ENCODE data around the gene SPG21. TPM values are rescaled to one million over a fixed set of nuclear protein-coding genes. Genes with fewer than 3 reads are reported as not detected.

Gene SPG21
- total and polyA plus RNA-seq, 8 donors: 21.6 to 129 (median 68.0) TPM

DNA sequence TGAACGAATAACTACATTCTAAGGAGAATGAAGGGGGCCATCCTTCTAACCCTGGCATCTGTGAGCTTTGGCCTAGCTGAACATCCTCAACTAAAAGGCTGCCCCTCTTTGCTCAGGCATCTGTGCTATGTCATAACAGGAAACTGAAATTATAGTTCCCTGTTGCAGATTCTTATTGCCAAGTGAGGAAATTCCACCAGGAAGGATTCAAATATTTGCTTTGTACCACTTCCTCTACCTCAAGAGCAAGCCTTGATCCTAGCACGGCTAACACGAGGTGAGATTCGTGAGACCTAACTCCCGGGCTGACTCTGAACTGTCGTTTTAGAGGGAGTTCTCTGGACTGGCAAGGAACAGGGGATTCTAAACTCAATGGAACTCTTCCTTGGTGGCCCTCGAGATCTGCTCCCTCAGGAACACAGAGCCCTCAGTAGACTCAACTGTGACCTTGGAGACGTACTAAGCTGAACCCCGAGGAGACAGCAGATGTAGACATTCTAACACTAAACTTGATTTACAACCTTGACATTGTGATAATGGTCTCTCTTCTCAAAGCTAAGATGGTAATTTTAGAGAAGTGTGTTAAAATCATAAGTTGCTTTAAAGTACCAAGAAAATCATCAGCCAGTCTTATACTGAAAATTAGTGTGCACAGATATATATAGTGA lies 4.2 kb downstream of the SPG21 start:
- intact Hi-C loops (cut with DNase I; ENCODE audit: low total_unique reads): no loop called here
- TF ChIP-seq, protein P1, sequence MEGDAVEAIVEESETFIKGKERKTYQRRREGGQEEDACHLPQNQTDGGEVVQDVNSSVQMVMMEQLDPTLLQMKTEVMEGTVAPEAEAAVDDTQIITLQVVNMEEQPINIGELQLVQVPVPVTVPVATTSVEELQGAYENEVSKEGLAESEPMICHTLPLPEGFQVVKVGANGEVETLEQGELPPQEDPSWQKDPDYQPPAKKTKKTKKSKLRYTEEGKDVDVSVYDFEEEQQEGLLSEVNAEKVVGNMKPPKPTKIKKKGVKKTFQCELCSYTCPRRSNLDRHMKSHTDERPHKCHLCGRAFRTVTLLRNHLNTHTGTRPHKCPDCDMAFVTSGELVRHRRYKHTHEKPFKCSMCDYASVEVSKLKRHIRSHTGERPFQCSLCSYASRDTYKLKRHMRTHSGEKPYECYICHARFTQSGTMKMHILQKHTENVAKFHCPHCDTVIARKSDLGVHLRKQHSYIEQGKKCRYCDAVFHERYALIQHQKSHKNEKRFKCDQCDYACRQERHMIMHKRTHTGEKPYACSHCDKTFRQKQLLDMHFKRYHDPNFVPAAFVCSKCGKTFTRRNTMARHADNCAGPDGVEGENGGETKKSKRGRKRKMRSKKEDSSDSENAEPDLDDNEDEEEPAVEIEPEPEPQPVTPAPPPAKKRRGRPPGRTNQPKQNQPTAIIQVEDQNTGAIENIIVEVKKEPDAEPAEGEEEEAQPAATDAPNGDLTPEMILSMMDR (IDR thresholded peaks at IDR 0.05): no peak
- no peak for TF ChIP-seq EP300 (IDR thresholded peaks at IDR 0.05)
- TF ChIP-seq POLR2AphosphoS5 (IDR thresholded peaks at IDR 0.05): peak in 2 of 3 donors; percentile 17 to 52
- TF ChIP-seq POLR2A (IDR thresholded peaks at IDR 0.05): no peak
- Histone ChIP-seq H3K27me3 (no peaks in the 10 kb centered on the region), H3K36me3 (peaks cover 0 to 20% (median 14%) of the 10 kb centered on the region in 4 donors), H3K27ac (peak overlapping the region; percentile 31 to 89 (median 77)), H3K4me1 (peaks cover 28 to 74% (median 59%) of the 10 kb centered on the region in 4 donors), H3K4me3 (peak overlapping the region in 1 of 4 donors; percentile 2), H3K9me3 (no peaks in the 10 kb centered on the region)
- 17 to 30% (median 27%) methylated on average over 9 of the region's 9 CpGs for WGBS, 5 donors
- peak; percentile 49 to 64 for DNase-seq

DNA sequence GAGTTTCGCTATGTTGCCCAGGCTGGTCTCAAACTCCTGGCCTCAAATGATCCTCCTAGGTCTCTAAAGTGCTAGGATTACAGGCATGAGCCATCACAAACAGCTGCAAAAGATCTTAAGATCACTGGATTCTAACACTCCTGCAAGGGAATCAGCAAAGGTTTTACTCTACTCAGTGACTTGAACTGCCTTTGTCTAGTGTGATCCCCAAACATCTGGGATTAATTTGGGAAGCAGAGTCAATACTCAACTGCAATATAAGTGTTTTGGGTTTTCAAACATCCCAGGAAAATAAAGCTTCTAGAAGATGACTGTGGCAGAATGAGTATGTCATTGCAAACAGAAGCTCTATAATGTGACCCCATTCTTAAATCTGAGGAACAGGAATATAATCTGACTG lies 7.2 kb downstream of the SPG21 start:
- Histone ChIP-seq H3K36me3 (peaks cover 21 to 50% (median 44%) of the 10 kb centered on the region in 4 donors), H3K27ac (no peak overlapping the region), H3K9me3 (no peaks in the 10 kb centered on the region), H3K4me1 (peaks cover 16 to 54% (median 39%) of the 10 kb centered on the region in 4 donors), H3K4me3 (no peak overlapping the region), H3K27me3 (no peaks in the 10 kb centered on the region)
- TF ChIP-seq POLR2AphosphoS5 (IDR thresholded peaks at IDR 0.05) (no peak), POLR2A (IDR thresholded peaks at IDR 0.05) (no peak), EP300 (IDR thresholded peaks at IDR 0.05) (no peak)
- TF ChIP-seq, protein P1 (IDR thresholded peaks at IDR 0.05): no peak
- no peak for DNase-seq
- intact Hi-C loops (cut with DNase I; ENCODE audit: low total_unique reads): no loop called here
- 94 to 100% (median 96%) methylated on average over 1 of the region's 1 CpG for WGBS, 5 donors

DNA sequence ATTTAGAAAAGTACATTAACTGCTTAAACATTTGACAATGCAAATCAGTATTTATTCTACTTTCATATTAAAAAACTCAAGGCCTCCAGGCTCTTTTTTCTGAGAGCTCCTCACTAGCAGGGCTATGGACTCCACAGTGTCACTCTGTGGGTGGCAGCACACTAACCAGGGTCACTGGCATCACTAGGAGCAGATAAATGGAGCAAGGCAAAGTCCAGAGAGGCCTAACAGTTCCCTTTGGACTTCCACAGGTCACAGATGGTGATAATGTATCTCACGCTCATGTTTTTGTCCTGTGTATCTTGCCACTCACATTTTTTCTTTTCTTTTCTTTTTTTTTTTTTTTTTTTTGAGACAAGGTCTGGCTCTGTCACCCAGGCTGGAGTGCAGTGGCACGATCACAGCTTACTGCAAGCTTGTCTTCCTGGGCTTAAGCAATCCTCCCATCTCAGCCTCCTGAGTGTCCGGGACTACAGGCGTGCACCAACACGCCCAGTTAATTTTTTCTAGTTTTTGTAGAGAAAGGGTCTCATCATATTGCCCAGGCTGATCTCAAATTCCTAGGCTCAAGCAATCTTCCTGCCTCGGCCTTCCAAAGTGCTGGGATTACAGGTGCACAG lies 7.8 kb downstream of the SPG21 start:
- intact Hi-C loops (cut with DNase I; ENCODE audit: low total_unique reads): no loop called here
- DNase-seq: no peak
- H3K4me3 ChIP-seq: no peak overlapping the region
- no peaks in the 10 kb centered on the region for H3K9me3 ChIP-seq
- TF ChIP-seq EP300 (IDR thresholded peaks at IDR 0.05) (no peak), POLR2AphosphoS5 (IDR thresholded peaks at IDR 0.05) (no peak), POLR2A (IDR thresholded peaks at IDR 0.05) (no peak)
- TF ChIP-seq, protein P1 (IDR thresholded peaks at IDR 0.05): no peak
- H3K27me3 ChIP-seq: no peaks in the 10 kb centered on the region
- peaks cover 15 to 48% (median 35%) of the 10 kb centered on the region in 4 donors for H3K4me1 ChIP-seq
- H3K27ac ChIP-seq: no peak overlapping the region
- H3K36me3 ChIP-seq: peaks cover 21 to 56% (median 50%) of the 10 kb centered on the region in 4 donors
- WGBS, 5 donors: 79 to 97% (median 87%) methylated on average over 6 of the region's 6 CpGs

DNA sequence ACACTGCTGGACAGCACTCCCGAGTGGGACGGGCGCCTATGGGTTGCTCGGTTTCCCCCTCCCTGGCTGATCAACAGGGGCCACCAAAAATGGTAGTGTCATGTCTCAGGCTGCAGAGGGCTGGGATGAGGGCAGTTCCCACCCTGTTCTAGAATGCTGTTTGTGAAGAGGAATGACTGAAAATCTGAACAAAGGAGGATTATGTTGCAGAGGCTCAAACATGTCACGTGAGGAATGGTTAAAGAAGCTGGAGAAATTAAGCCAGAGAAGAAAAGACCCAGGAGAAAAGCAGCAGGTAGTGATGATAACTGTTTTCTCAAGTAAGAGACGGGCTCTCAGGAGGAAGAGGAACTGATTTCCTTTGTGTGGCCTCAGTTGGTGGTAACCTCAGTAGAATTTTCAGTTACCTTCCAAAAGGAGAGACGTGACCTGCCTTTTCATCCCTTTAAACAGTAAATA lies 10.4 kb downstream of the SPG21 start:
- H3K4me3 ChIP-seq: no peak overlapping the region
- no peaks in the 10 kb centered on the region for H3K9me3 ChIP-seq
- DNase-seq: no peak
- no peaks in the 10 kb centered on the region for H3K27me3 ChIP-seq
- TF ChIP-seq, protein P1 (IDR thresholded peaks at IDR 0.05): no peak
- no peak for TF ChIP-seq EP300 (IDR thresholded peaks at IDR 0.05)
- TF ChIP-seq POLR2A (IDR thresholded peaks at IDR 0.05): no peak
- no peak for TF ChIP-seq POLR2AphosphoS5 (IDR thresholded peaks at IDR 0.05)
- H3K4me1 ChIP-seq: peaks cover 7 to 22% (median 15%) of the 10 kb centered on the region in 4 donors
- peaks cover 30 to 82% (median 76%) of the 10 kb centered on the region in 4 donors for H3K36me3 ChIP-seq
- no peak overlapping the region for H3K27ac ChIP-seq
- intact Hi-C loops (cut with DNase I; ENCODE audit: low total_unique reads): no loop called here
- WGBS, 5 donors: 73 to 85% (median 82%) methylated on average over 7 of the region's 7 CpGs

All from stomach (tissue), 9 donors.